PC-3 (cell line): Measurements from ENCODE around the gene PPM1G.

Experiments used
- EZH2 ChIP-seq: fragments of 300-600 bp; sonication (generic); IDR thresholded peaks from one replicate; pipeline ENCODE4 v1.6.1; 2017; ENCODE audit warnings: antibody characterized with exemption, mild to moderate bottlenecking, low read length; ENCODE audit not compliant: unreplicated experiment
- EZH2phosphoT487 ChIP-seq: fragments of 300-600 bp; sonication (generic); IDR thresholded peaks from 2 replicates; pipeline ENCODE4 v1.6.1; 2018; ENCODE audit warnings: mild to moderate bottlenecking, antibody characterized with exemption, low read length, borderline replicate concordance
- TF ChIP-seq, protein P1 (sequence below): fragments of 300-600 bp; sonication (generic); conservative IDR thresholded peaks from 2 replicates; pipeline ENCODE4 v1.5.1; 2017; ENCODE audit warnings: antibody characterized with exemption, low read depth, mild to moderate bottlenecking, low read length

DNA sequence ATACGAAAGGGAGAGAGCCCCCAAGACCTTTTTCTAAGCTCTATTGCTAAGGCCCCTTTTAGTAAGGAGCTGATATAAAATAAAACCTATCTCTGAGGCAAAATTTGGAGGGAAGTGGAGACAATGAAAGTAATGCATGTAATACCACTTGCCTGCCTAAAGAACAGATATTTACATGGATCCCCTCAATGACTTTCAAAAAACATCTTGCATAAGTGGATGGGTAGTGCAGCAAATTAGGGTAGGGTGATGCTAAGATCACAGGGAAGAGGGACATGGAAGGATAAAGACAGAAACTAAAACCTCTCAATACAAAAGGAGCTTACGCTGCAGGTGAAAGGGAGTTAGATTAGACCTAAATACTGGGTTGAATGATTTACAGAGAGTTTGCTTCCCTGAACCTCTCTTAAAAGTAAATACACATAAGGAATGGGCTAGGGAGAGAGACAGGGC lies 30.0 kb downstream of the PPM1G start:
- TF ChIP-seq, protein P1, sequence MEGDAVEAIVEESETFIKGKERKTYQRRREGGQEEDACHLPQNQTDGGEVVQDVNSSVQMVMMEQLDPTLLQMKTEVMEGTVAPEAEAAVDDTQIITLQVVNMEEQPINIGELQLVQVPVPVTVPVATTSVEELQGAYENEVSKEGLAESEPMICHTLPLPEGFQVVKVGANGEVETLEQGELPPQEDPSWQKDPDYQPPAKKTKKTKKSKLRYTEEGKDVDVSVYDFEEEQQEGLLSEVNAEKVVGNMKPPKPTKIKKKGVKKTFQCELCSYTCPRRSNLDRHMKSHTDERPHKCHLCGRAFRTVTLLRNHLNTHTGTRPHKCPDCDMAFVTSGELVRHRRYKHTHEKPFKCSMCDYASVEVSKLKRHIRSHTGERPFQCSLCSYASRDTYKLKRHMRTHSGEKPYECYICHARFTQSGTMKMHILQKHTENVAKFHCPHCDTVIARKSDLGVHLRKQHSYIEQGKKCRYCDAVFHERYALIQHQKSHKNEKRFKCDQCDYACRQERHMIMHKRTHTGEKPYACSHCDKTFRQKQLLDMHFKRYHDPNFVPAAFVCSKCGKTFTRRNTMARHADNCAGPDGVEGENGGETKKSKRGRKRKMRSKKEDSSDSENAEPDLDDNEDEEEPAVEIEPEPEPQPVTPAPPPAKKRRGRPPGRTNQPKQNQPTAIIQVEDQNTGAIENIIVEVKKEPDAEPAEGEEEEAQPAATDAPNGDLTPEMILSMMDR = no peak
- TF ChIP-seq EZH2 (no peak), EZH2phosphoT487 (no peak)
